ENCODE data around the gene TEX51.

TEX51 gene

DNA sequence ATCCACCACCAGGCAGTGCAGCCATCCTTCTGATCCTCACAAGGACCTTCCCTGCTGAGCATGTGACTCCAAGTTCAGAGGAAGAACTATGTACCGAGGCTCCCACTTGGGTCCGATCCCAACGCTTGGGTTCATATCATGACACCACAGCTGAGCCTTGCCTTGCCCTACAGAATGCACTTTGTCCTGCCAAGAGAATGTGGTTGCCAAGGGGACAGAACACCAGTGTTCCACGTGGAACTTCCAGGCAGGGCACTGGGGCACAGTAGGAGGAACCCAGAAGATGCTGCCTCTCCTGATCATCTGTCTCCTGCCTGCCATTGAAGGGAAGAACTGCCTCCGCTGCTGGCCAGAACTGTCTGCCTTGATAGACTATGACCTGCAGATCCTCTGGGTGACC, at the start of gene TEX51:
Gene TEX51 (plus strand): TSS at position 255 of the 400 bp plus-strand sequence. CDS start 29 bp downstream, at position 284.
- no peak for DNase-seq (ENCODE audit: low read depth)

DNA sequence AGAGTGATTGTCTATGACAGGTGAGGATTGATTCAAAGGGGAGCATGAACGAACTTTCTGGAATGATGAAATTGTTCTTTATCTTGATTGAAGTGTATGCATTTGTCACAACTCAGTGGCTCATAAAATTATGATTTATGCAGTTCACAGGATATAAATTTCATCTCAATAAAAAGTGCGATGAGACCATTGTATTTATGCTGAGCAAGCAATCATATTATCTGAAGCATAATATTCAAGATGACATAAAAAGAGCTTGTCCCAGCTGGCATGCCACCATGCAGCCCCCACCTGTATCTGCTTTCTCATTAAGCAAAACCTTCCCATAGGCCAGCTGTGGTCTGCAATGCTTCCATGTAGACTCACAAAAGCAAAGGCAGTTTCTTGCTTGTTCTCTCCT, 49.6 kb upstream of the TEX51 start:
- no peak for DNase-seq (ENCODE audit: low read depth)

DNA sequence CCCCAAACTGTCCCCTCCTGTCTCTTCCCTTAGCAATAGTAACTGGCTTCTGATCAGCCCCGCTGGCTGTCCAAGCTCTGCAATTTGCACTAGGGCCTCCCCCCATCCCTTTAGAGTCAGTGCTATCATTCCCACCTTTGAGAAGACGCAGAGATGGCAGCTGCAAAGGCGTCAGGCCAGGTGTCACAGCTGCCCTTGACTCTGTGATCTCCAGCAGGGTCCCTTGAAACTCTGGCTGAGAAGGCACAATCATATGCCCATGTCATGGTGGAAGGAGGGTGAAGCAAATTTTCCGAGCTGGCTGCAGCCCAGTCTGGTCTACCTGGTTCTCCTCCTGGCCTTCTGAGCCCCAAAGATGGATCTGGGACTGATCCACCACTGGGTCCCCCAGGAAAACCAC, 49.2 kb upstream of the TEX51 start:
- DNase-seq (ENCODE audit: low read depth): no peak

DNA sequence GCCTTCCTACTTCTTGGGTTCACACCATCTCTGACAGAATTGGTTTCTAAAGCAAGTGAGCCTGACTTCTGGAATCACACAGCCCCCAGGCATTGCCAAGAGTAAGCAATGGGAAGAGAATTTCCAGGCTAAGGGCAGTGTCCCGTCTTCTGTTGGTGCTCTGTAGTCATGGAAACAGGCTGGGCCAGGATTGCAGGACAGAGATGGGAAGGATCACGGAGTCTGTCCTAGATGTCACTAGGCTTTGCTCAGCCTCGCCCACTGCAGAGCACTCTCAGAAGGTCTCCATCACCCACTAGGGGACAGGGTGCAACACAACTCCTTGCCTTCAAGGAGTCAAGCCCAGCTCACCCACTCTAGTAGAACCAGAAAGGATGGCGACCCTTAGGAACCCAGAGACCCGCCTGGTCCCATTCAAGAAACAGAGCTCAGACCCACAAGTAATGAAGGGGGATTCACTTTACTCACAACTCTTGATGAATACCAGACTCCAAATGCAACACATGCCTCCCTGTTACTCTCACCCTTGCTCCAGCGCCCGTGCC, 48.6 kb upstream of the TEX51 start:
- no peak for DNase-seq (ENCODE audit: low read depth)

DNA sequence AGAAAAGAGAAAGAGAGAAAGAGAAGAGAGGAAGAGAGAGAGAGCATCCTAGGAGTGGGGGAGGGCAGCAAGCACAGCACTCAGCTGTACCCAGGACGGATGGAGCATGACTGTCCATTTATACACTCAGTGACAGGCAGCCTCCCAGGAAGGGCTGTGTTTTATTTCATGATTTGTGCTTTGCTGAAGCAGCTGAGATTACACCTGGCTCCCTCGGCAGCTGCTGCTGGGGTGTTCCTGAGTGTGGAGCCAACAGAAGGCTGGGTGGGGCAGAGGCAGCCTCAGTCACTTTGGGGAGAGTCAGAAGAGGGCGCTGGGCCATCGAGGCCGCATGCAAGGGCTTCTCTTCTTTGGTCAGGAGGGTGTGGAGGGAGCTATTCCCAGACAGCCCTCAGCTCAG, 47.8 kb upstream of the TEX51 start:
- DNase-seq (ENCODE audit: low read depth): no peak

DNA sequence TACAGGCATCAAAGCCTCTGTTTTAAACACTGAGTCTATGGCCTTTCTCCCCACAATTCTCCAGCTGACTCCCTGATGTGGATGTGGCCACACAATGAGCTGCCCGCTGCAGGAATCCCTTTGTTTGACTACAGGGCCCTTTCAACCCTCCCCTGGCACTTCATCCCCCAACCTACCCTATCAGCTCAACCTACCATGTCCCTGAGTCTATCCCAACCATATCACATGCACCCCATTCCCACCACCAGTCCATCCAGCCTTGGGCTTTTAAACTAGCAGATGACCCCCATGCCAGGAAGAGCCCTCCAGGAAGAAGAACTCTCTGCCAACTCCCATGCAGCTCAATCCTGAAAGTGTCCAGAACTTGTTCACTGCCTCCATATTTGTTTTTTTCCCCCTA, 46.9 kb upstream of the TEX51 start:
- no peak for DNase-seq (ENCODE audit: low read depth)

DNA sequence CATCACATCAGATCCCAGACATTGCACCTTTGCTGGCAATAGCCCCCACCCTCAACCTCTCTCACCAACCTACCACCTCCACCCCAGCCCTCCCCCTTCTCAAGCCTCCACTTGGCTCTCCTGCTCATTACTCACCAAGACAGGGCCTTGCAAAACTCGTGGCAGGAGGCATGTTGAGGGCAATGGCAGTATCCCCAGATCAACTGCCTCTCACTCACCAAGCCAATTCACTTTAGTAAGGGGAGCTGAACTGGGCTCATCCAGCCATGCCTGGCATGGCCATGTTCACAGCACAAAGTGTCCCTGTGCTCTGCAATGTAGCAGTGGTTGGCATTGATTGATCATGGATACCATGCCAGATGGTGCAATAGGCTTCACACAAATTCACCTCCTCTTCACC, 46.3 kb upstream of the TEX51 start:
- DNase-seq (ENCODE audit: low read depth): no peak

DNA sequence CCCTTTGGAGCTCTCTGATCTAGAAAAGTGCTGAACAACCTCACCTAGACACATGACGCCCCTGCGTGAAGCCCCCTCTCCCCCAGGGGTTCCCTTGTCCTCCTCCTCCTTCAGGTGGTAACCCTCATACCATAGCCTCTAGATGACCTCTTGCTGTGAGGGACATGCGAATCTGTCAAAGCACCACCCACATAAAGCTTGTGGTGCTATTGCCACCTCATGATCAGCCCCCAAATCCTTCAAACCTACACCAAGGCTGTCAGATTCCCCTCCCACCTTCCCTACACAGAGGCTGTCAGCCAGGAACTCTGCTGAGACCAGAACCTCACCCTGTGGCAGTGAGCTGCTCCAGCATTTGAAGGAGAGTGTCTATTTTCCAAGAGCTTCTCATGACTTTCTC, 43.1 kb upstream of the TEX51 start:
- DNase-seq (ENCODE audit: low read depth): no peak

DNA sequence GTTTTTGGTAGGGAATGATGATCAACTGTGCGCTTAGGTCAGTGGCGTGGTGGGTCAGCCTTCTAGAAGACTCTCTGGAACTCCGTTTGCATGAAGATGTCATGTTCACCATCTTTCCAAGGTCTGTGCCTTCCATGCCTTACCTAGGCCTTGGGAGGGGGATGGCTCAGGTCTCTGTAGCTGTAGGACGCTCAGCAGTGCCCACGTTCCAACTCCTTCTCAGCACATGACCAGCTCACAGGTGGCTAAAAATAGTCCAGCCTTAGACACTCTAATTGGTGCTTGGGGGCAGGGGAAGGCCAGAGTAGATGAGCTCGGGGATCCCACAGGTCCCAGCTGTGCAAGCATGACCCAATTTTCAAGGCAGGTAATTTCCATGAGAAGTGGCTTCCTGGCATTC, 42.3 kb upstream of the TEX51 start:
- no peak for DNase-seq (ENCODE audit: low read depth)

DNA sequence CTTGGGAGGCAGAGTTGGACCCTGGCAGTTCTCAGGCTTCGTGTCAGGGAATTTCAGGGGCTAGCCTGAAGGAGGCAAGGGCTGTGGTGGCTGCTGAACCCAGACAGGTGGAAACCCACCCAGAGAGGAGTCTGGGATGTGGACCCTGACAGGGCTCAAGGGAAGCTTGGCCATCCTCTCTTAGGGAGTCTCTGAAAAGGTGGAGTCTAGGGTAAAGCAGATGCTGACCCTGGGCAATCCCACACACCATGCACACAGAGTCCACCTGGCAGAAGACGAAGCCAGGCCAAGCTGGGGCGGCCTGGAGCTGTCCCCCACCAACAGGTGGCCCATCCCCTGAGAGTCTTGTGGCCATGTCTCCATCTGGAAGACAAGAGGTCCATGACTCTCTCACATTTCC, 41.2 kb upstream of the TEX51 start:
- no peak for DNase-seq (ENCODE audit: low read depth)

DNA sequence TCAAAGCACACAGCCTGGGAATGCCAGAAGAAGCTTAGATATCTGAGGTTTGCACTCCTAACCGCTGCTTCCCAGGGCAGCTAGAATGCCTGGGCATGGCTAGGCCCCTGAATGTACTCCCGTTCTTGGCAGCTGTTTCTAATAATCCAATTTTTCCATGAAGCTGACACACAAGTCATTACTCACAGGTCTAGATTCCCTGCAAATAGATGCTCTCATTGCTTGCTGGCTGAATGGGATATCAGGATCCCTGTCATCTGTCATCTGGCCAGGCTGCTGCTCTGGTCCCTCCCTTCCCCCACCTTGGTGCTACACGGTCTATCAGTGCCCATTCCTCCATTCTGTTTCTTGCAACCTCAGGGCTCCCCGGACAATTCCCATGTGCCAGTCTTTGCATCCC, 40.7 kb upstream of the TEX51 start:
- no peak for DNase-seq (ENCODE audit: low read depth)

DNA sequence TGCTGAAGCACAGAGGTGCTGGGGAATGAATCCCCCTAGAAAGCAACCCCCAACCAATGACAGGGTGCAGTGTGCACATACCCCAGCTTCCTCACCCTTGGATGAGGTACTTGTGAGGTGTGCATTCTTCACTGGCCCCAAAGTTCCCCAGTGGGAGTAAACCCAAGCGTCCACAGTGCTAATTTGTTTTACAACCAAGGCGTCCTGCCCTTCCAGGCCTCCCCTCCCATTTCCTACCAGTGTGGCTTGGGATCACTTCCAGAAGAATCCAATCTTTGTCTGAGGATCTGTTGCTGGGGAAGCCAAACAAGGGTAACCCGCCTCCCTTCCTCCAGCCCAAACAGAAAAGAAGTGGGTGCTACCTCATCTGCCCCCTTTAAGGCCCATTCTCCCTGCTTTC, 40.3 kb upstream of the TEX51 start:
- DNase-seq (ENCODE audit: low read depth): no peak

DNA sequence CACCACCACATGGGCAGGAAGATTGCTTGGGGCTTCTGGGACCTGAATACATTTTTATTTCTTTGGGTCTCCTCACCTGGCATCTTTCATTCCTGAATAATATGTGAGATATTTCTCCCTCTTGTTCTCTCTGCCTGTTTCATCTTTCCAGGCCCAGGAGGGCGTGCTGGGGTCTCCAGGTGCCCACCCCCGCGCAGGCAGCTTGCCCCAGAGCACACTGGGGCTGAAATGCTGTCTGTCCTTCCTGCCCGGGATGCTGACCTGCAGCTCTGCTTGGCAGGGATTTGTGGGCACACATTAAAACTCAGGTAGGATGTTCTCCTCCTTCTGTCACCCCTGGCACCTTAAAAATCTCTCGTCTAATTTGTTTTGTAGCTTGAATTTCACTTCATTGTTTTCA, 39.7 kb upstream of the TEX51 start:
- no peak for DNase-seq (ENCODE audit: low read depth)

DNA sequence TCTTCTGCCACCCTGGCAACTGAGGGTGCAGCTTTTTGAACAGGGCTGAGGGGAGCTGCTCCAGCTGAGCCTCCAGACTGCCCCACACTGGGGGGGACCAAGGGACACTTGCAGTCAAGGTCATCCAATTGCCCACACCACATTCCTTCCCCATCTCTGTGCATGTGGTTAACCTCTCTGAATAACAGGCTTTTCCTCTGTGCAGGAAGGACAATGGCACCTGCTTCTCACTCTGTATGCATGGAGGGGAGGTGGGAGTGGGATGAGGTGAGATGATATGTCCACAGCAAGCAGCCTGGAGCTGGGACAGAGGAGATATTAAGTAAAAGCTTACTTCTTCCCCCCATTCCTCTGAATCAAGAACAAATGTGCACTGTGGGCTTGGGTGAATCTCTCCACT, 39.1 kb upstream of the TEX51 start:
- no peak for DNase-seq (ENCODE audit: low read depth)

DNA sequence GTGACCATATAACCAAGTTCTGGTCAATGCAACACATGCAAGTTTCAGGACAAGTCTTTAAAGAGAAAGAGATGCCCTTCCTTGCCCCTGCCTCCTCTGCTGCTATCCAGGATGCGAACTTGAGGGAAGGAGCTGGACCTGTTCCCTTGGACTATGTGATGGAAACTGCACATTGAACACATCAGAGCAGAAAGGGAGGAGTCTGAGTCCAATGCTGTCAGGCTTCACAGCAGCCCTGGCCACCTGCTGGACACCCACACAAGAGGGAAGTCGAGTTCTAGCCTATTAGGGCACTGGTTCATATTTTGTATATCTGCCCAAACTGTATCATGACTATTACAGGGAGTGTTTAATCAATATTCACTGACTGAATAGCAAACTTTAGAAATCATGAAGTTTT, 38.3 kb upstream of the TEX51 start:
- DNase-seq (ENCODE audit: low read depth): no peak

DNA sequence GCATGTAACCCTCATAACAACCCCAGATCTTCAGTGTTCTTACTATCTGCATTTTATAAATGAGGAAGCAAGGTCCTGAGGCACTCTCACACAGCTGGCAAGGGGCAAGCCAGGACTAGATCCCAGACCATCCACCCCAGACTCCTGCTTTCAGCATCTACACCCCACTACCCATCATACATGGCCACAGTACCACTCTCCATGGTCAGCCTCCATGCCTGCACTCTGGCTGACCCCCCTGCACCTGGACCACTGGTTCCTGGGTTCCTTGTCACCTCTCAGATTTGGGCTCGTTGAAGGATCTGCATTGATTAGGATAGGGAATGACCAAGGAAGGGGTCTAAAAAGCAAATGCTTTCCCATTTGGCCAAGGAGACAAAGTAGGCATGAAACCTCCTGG, 36.0 kb upstream of the TEX51 start:
- DNase-seq (ENCODE audit: low read depth): no peak

DNA sequence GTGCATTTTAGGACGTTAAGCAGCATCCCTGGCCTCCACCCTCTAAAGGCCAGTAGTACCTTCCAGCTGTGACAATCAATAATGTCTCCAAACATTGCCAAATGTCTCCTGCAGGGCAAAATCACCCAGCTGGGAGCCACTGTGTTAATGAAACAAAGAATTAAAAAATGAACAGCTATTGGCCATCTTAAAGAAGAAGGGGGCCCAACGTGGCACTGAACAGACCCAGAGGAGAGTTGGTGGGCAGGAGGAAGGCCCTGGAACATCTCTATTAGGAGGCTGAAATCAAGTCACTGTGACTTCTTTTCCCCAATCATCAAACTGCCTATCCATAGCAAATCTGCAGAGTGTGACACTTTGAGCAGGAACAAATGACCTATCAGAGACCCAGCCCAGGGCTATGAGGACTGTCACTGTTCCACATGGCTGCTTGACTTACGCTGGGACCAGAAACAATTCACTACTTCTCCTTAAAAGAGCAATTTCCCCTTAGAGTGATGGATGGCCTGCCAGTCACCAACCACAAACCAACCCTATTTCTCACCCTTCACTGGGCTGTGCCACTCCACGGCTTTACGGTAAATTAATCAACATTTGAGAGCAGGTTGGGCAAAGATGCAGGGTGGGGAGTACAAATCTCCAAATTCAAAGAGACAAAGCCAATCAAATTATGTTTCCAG, 35.2 kb upstream of the TEX51 start:
- DNase-seq (ENCODE audit: low read depth): no peak

DNA sequence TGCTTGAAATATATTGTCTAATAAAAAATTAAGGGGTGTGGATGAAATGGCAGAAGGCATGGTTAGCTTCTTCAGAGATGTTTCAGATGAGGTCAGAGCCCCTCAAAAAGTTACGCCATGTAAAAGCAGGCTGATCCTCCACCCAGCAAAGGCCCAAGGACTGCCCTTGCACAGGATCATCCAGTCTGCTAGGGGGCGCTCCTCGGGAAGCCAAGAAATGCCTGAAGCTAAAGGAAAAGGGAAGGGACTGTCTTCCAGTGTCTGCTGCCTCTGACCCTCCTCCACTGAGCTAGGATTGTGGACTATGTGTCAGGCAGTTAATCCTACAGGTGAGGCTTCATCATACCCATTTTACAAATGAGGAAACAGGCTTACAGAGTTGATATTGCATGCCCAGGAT, 33.8 kb upstream of the TEX51 start:
- DNase-seq (ENCODE audit: low read depth): no peak

DNA sequence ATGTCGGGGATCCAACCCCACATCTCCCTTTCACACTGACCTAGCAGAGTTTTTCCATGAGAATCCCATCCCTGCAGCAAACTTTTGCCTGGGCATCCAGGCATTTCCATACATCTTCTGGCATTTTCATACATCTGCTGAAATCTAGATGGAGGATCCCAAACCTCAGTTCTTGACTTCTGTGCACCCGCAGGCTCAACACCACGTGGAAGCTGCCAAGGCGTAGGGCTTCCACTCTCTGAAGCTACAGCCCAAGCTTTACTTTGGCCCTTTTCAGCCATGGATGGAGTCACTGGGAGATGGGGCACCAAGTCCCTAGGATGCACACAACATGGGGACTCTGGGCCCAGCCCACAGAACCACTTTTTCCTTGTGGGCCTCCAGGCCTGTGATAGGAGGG, 32.2 kb upstream of the TEX51 start:
- DNase-seq (ENCODE audit: low read depth): no peak

DNA sequence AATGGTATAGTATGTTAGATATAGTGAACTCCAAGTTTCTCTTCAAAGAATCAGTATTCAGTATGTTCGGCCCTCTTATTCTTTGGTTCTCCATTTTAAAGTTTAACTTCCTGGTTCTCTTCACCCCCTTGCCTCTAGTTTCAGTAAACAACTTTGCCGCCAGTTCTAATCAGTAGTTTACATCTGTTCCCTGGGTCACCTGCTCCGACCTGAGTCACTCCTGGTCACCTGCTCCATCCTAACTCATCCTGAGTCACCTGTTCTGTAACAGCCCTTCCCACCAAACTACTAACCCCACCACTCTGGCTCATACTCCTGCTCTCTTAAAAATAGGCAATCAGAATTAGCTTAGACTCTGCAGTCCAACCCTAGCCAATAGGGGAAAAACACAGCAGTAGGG, 23.7 kb upstream of the TEX51 start:
- DNase-seq (ENCODE audit: low read depth): no peak

DNA sequence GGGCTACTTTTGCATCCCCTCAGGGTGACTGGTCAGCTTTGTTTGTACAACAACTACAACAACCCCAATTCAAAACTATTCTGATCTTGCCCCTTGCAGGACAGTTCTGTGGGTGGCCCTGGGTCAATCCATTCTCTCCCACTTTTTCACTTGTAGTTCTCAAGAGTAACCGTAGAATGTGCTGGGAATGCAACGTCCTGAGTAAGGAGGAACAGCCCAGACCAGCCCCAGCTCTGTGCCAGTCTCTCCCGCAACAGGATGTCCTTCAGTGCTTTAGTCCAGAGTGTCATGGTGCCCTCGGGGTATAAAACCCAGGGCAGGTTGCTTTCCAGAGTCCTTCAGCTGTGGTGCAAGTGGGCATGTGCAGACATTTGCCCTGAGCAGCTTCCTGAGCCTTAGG, 22.1 kb upstream of the TEX51 start:
- no peak for DNase-seq (ENCODE audit: low read depth)

DNA sequence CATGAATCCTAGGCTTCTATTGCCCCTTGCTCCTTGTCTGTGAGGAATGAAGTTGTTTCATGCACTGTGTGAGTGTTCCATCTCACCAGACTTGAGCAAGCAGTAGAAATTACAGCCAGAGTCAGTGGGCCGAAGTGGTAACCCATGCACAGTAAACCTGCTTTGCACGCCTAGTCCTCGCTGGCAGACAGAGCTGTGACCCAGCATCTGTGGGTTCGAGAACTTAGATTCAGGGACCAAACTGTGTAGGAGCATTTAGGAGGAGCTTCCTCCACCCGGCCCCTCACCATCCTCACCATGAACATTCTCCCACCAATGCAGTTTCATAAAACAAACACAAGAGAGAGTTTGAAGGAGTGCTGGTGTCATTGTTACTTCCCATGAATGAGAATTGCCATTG, 21.6 kb upstream of the TEX51 start:
- no peak for DNase-seq (ENCODE audit: low read depth)

DNA sequence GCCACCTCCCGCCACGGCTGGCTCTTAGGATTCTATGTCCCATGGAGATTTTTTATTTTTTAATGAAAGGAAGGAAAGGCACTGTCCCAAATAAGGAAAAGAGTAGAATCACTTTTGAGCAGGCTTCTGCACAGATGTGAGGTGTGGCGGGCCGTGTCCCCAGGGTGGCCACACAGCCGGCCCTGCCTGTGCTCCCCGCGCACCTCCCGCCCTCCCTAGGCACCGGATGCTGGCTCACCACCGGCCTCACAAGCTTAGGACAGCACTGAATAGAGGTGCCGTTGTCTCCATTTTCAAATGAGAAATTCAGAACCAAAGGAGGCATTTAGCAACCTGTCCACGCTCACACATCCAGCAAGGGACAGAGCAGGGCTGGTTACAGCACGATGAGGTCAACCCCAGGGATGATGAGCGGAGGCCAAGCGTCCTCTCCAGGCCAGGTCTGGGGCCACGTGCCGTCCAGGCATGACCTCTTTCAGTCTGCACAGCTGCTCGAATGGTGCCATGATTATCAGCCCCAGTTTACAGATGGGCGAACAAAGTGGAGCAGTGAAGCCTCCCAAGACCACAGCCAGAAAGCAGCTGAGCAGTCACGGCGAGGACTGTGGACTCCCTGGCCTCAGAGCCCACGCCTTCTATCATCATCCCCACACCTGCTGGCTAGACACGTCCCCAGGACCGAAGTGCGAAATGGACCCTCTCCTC, 20.7 kb upstream of the TEX51 start:
- DNase-seq (ENCODE audit: low read depth): no peak

DNA sequence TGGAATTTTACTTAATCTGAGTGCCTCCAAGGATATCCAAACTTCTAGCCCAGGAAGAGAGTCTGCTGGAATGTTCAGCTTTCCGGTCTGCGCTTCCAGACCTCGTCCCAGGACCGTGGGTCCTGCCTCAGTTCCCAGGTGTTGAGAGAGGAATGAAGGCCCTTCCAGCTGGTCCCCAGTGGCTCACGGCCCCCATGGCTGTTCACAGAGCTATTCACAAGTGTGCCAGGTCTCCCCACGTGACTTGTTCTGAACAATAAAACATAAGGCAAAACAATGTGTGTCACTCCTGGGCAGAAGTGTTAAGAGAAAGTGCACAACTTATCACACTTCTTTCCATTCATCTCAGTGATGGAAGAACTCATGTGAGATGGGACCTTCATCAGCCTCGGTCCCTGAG, 20.1 kb upstream of the TEX51 start:
- no peak for DNase-seq (ENCODE audit: low read depth)

All from fibroblast of gingiva (primary cell).